KOPT-K1 (cell line): ENCODE results near the gene ACTRT2.

Experiments
- H3K27ac ChIP-seq: fragments of 200-600 bp; sonication (generic); 2 replicates; pipeline ENCODE4 v1.5.1; 2016; ENCODE audit warnings: antibody characterized with exemption, mild to moderate bottlenecking, low read depth, low read length; ENCODE audit not compliant: poor library complexity, severe bottlenecking
- H3K36me3 ChIP-seq: fragments of 200-600 bp; sonication (generic); 2 replicates; pipeline ENCODE4 v1.5.1; 2017; ENCODE audit warnings: antibody characterized with exemption, mild to moderate bottlenecking, low read length, moderate library complexity; ENCODE audit not compliant: insufficient read depth
- H3K9me3 ChIP-seq: fragments of 200-600 bp; sonication (generic); 2 replicates; pipeline ENCODE4 v1.5.1; 2017; ENCODE audit warnings: antibody characterized with exemption, low read length, mild to moderate bottlenecking; ENCODE audit not compliant: insufficient read depth, poor library complexity, severe bottlenecking

The ACTRT2 gene

DNA sequence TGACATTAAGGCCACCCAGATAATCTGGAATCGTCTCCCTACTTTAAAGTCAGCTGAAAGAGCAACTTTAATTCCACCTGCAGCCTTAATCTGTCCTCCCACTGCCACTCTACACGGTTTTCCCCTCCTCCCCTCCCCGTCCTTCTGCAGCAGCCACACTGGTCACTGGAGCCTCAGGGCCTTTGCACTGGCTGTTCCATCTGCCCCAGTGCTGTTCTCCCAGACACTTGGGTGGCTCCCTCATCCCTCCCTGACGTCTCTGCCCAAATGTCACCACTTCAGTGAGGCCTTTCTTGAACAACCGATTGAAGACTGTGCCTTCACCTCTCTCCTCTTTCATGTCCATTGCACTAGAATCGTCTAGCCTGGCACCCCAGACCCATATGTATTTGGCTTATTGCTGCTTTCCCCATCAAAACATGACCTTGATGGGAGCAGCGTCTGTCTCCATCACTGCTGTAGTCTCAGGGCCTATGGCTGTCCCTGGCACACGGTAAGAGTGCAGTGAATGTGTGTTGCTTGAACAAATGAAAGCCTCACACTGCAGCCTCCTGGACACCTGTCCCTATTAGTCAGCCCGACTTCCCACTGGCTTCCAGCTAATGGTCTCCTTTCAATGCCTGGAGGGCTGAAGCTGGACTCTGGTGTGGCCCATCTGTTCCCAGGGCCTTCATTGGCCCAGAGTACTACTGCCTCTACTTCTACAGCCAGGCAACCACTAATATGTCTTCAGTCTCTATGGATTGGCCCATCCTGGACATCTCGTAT, 37.2 kb downstream of the ACTRT2 start:
- Histone ChIP-seq H3K36me3 (no peaks in the 10 kb centered on the region), H3K9me3 (peaks cover 2% of the 10 kb centered on the region), H3K27ac (no peak overlapping the region)

DNA sequence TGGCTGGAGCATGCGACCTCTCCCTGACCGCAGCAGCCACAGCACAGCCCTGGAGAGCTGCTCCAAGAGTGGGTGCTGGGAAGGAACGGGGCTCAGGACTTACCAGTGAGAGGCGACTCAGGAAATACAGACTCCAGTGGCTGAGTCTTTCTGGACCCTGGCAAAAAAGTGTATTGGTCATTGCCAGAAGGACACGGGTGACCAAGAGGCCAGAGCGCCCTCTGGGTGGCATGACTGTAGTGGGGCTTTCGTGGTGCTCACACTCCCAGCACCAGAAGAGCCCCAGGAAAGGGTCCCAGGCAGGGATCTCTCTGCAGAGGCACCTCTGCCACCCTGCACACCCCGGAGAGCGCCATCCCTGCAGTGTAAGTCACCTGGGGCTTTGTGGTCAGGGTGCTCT, 38.9 kb downstream of the ACTRT2 start:
- Histone ChIP-seq H3K27ac (no peak overlapping the region), H3K36me3 (no peaks in the 10 kb centered on the region), H3K9me3 (no peaks in the 10 kb centered on the region)

DNA sequence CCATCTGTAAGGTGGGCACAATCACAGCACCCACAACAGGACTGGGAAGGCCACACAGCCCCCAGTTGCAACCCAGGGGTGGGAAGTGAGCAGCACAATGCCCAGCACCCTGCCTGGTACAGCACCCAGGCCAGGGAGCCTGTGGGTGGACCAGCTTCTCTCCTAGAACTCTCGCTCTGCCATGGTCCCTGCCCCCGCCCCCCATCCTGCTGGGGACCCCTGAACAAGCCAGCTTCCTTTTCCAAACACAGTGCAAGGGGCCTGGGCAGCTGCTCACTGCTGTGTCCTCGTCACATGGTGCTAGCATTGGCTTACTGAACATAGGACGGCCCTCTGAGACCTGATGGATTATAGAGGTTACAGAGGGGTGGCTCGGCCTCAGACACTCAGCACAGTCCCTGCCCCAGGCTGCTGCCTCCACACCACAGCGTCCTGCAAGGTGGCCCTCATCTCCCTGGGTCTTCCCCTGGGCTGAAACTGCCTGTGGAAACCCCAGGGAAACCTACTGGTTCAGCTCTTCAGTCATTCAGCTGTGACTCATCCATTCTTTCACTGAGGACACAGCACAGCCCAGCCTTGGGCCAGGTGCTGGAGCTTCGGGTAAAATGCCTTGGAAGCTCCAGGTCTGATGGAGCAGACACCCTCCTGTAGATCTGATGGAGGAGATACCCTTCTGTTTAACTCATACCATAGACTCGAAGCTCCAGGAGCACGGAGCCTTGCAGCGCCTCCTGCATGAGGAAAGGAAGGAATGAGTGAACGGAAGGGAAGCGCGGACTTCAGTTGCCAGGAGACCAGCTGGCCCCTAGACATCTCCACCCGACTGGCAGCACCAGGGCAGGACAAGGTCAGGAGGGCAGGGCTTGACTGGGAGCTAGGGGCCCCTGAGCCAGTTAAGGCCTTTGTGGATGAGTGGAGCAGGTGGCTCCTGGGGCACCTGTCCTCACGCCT, 39.6 kb downstream of the ACTRT2 start:
- Histone ChIP-seq H3K9me3 (no peaks in the 10 kb centered on the region), H3K27ac (no peak overlapping the region)

DNA sequence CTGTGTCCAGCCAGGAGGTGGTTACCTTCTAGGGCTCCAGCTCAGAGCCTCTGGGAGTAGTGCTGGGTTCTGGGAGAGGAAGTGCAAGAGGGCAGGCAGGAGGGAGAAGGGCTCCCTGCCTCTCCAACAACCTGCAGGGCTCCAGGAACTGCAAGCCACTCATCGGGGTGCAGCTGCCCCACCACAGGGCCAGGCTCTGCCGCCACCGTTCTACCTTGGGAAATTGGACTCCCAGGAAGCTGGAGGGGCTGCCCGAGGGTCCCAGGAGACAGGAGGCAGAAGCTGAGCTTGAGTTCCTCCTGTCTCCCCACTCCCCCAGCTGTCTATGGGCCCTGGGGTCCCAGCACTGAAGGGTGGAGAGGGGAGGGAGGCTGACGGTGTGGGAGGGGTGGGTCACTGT, 40.3 kb downstream of the ACTRT2 start:
- H3K36me3 ChIP-seq, result no peaks in the 10 kb centered on the region
- H3K9me3 ChIP-seq, result no peaks in the 10 kb centered on the region
- no peak overlapping the region for H3K27ac ChIP-seq

More for the DNA sequence above, 39.6 kb downstream of the ACTRT2 start:
- H3K36me3 ChIP-seq, result no peaks in the 10 kb centered on the region

DNA sequence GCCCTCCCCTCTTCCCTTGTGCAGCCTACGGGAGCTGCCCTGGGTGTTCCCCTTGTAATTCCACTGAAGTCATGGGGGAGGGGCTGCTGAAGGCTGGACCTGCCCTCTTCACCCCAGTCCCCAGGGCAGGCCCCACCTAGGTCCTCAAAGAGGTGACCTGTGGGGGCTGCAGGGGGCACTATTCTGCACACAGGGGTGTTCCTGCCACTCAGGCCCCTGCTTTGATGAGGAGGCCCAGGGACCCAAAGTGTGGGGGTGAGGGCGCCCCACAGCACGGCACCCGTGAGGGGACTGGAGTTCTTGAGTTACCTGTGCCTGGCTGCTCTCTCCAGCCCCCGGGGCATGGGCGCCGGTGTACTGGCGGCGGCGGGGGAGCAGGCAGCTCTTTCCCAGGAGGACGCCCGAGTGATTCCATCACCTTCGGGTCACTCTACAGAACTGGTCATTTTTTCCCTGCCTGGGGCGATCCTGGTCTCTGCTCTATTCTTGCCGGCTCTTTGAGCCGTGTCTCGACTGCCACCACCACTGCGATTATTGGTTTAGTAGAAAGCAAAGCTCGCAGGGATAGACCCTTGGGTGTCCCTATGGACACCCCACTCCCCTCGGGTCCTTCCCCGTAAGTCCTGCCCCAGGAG, 40.8 kb downstream of the ACTRT2 start:
- Histone ChIP-seq H3K27ac (no peak overlapping the region), H3K36me3 (no peaks in the 10 kb centered on the region), H3K9me3 (no peaks in the 10 kb centered on the region)

DNA sequence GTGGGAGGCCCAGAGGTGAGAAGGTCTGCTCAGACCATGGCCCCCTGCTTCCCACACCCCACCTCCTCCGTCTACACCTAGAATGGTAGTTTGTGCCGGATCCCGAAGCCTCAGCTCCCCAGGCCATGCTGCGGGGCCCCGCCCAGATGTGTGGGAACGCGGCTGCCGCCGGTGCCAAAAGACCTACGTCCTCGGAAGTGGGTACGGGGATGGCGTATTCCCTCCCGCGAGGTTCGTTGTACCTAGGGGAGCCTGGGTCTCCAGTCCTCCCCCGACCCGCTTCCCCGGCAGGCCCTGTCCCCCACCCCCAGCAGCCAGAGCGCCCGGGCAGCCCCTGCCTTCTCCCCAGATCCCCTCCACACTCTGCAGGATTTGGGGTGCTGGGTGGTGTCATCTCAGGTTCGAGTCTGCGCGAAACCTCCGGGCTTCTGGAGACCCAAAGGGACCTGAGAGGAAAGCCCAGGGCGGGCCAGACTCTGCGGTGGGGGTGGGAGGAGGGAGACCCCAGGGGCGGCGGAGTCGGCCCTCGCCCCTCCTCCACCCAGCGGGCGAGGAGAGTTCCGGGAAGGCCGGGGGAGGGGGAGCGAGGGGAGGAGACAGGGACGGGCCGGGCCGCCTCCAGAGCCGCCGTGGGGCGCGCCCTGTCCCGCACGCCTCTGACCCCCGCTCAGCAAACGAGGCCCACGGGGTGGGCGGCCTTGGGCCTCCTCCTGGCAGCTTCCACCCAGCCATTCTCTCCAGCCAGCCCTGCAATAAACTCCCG, 41.5 kb downstream of the ACTRT2 start:
- H3K36me3 ChIP-seq, result no peaks in the 10 kb centered on the region
- no peaks in the 10 kb centered on the region for H3K9me3 ChIP-seq
- no peak overlapping the region for H3K27ac ChIP-seq

DNA sequence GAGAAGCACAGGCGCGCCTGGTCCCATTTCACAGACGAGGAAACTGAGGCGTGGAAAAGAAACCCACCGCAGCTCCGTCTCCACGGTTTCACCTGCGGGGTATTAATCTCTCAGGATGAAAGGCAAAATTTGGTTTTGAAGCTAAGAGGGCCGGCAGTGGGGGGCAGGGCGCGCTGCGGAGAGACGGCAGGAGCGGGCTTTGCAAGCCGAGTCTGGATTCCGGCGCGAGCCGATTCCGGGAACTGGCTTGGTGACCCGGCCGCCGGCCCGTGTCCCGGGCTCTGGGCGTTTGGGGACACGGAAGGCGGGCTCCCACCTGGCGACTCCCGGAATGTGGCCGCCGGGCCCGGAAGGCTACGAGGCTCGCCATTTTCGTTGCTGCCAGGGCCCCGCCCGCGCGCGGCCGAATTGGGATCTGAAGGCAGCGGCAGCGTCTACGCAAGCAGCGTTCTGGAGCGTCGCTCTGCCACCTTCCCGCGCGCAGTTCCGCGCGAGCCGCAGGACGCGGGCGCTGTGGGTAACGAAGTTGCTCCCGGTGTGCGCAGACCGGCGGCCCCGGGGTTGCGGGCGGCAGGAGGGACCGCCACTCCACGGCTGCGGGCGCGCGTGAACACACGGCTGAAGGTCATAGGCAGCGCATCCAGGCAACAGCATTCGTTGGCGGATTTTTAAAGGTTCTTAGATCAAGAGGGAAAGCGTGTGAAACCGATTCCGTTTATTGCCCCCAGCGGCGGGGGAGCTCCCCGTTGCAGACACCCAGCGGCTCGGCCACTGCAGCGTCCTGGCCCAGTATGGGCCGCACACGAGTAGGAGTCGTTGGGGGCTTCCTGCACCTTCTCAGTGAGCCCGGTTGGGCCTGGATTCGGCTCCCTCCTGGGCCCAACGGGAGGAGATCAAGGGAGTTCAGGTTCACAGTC, 42.4 kb downstream of the ACTRT2 start:
- H3K9me3 ChIP-seq, result no peaks in the 10 kb centered on the region
- H3K36me3 ChIP-seq, result no peaks in the 10 kb centered on the region
- no peak overlapping the region for H3K27ac ChIP-seq

DNA sequence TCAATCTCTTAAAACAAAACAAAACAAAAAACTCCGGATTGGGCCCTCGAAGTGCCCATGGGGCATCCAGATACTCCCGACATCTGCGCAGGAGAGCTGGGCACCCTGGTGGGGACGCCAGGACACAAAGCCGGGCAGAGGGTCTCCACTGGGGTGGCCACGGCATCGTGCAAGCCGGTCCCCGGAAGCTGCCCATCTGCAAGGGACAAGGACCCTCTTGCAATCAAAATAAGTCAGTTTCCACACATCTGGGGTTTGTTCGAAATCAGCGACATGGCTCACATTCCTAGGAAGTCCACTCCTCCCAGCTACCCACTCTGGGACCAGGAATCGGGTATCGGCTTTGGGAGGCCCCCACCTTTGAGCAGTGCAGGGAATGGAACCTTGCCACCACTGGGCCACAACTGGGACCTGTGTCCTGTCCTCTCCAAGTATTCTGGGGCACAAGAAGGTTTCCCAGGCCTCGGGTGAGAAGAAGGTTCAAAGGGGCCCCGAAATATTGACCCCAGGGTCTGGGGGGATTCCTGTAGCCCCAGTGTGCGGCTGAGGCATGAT, 43.1 kb downstream of the ACTRT2 start:
- no peak overlapping the region for H3K27ac ChIP-seq
- no peaks in the 10 kb centered on the region for H3K36me3 ChIP-seq
- H3K9me3 ChIP-seq, result no peaks in the 10 kb centered on the region

DNA sequence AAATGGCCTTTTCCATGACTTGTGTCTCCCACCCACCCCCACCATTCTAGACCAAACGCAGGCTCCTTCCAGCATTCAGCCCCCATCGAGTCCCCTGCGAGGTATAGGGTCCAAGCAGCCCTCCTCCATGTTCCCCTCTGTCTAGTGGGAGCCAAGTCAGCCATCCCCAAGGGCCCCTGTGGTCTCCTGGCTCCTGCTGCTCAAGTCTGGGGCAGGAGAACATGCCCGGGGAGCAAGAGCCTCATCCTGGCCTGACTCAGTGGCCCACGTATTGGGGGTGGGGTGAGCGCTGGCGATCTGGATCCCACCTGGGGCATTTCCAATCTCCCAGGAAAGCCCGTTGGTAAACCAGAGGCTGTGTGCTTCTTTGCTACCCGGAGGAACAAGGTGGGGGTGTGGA, 43.6 kb downstream of the ACTRT2 start:
- H3K36me3 ChIP-seq, result no peaks in the 10 kb centered on the region
- H3K27ac ChIP-seq, result no peak overlapping the region

DNA sequence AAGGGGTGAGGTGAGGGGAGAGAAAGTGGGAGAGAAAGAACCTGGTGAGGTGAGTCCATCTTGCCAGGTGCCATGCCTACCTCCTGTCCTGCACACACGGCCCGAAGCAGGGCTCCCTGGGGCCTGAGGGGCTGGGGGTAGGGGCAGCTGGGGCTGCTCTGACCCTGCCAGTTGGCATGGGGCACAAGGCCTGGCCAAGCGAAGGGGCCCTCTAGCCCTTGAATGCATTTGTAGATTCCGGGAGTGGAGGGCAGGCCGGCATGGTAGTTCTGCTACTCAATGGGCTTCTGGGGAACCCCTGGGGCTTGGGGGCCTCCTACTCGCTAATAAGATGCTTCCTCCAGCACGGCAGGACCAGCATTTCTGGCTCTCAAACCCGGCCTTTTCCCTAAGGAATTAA, 44.1 kb downstream of the ACTRT2 start:
- no peak overlapping the region for H3K27ac ChIP-seq
- no peaks in the 10 kb centered on the region for H3K36me3 ChIP-seq
- no peaks in the 10 kb centered on the region for H3K9me3 ChIP-seq

More for the DNA sequence above, 43.6 kb downstream of the ACTRT2 start:
- H3K9me3 ChIP-seq, result no peaks in the 10 kb centered on the region

DNA sequence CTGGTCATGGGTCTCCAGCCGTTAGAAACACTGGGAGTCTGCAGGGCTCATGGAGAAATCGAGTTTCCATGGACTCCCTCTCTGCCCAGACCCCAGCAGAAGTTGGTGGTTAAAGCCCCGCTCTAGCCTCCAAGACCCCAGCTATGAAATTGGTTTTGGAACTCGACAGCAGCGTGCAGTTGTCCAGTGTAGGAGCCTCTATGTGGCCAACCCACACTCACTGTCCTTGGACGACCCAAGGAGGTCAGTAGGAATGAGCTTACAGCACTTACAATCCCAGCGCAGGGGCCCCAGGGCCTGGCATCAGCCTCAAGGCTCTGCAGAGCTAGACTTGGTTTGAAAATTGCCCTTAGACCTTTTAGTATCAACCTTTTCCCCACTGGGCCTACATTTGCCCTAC, 44.5 kb downstream of the ACTRT2 start:
- H3K36me3 ChIP-seq, result no peaks in the 10 kb centered on the region
- H3K27ac ChIP-seq, result no peak overlapping the region
- H3K9me3 ChIP-seq, result no peaks in the 10 kb centered on the region

DNA sequence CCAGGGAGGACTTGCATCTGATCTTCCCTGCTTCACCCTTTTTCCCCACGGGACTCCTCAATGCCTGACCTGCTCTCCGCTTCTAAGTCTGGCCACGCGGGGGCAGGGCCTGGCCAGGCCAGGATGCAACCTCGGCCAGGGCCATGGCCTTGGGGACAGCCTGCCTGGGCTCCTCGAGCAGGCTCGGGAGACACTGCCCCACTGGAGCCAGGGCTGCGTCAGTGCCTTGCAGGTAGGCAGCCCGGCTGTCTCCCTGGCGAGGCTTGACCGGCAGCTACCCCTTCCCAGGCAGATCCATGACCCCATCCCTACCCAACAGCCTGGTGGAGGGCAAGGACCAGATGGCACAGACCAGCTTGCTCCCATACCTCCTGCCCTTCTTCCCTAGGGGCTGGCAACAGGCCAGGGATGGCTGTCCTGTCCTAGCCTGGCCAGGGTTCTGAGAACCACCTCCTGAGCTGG, 45.0 kb downstream of the ACTRT2 start:
- Histone ChIP-seq H3K36me3 (no peaks in the 10 kb centered on the region), H3K27ac (no peak overlapping the region), H3K9me3 (no peaks in the 10 kb centered on the region)

DNA sequence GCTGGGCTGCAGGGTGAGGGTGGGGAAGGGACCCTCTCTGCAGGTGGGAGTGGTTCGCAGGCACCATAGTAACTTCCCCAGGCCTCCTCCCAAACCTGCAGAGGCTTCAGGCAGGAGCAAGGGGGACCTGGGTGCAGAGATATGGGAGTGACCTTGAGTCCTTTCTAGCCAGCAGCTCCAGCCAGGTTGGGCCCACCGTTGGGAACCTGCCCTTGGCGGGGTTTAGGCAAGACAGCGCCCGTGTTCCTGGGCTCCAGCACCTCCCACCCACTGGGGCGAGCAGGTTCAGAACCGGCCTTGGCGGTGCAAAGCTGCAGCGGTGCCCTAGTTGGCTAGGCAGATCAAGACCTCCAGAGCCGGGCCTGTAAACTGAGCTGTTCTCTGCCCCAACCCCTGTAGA, 45.6 kb downstream of the ACTRT2 start:
- Histone ChIP-seq H3K9me3 (no peaks in the 10 kb centered on the region), H3K27ac (no peak overlapping the region), H3K36me3 (no peaks in the 10 kb centered on the region)
